Measurements from ENCODE around the gene DOCK11.

DNA sequence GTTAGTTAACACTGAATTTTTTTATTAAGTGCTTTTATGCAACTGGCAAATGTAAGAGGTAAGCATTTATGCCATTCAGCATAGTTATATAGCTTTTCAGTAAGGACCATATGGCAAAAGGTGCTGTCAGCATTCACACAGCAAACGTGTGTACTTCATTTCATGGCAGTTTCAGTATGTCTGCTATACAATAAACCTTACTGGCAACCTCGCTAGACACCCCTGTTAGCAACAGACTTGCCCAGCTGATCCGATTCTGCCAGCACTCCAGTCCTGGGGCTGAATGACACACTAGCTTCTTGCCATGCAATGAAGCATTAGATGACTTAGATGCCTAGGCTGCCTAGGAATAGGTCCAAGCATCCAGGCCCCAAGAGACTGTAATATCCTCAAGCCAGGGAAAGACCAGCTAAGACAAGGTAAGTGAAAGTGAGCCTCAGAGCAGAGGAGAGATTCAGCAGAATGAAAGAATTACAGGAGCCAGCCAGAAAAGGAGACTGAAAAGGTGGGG lies 47.3 kb upstream of the DOCK11 start:
- TF ChIP-seq POLR2AphosphoS5 (IDR thresholded peaks at IDR 0.05; ENCODE audit: borderline replicate concordance, low read depth, low read length) = no peak
- no peak for TF ChIP-seq EZH2 (IDR thresholded peaks at IDR 0.05)
